Endothelial cell of coronary artery (primary cell): ENCODE results near the gene ZNF683. TPM values are rescaled to one million over a fixed set of nuclear protein-coding genes. Genes with fewer than 3 reads are reported as not detected.

Experiments used
- total RNA-seq: library from RNA; depleted of rRNA; stranded (reverse); fragments of >200 nt; gene quantifications from 2 replicates; pipeline ENCODE4 v1.2.3, GENCODE V29; 2014

ZNF683 gene
- total RNA-seq: not detected in 2 replicates

GRCh38 chr1:26372611-26373010 is at the start of gene ZNF683:
Gene ZNF683 (minus strand): TSS chr1:26372750. CDS start chr1:26368571, 4,179 bp downstream.

DNA sequence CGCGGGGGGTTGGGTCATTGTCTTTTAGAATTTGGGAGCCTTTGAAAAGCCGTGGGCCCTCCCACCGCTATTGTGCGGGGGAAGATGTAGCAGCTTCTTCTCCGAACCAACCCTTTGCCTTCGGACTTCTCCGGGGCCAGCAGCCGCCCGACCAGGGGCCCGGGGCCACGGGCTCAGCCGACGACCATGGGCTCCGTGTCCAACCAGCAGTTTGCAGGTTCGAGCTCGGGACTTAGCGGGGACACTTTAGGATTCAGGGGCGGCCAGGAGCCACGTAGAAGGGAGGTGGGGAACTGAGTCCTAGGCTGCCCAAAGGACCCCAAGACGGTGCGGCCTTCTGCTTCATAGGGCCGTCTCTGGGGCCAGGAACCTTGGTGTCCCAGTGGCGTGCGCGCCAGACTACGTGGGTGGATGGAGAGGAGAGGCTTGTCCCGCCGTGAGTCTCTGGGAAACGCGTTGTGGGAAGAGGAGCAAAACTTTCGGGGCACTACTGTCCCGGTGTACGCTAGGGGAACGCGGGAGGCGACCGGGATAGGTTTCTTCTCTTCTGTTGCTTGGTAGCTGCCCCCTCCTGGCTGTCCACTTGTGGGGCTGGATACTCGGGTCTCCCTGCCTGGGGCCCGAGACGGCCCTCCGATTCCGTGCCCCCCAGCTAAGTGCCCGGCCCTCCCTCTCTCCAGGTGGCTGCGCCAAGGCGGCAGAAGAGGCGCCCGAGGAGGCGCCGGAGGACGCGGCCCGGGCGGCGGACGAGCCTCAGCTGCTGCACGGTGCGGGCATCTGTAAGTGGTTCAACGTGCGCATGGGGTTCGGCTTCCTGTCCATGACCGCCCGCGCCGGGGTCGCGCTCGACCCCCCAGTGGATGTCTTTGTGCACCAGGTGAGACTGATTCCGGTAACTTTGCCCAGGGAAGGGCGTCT is 38.4 kb upstream of the ZNF683 start, which contains the start of gene LIN28A:
Gene LIN28A, plus strand, starts transcription at position 112 of the 918 bp plus-strand sequence. Its CDS starts 75 bp downstream, at position 187.

GRCh38 chr1:26353976-26354820 is 18.4 kb downstream of the ZNF683 start, which contains the start of gene CRYBG2:
Gene CRYBG2 (minus strand): TSS chr1:26354130. CDS start chr1:26346657, 7,473 bp downstream.

DNA sequence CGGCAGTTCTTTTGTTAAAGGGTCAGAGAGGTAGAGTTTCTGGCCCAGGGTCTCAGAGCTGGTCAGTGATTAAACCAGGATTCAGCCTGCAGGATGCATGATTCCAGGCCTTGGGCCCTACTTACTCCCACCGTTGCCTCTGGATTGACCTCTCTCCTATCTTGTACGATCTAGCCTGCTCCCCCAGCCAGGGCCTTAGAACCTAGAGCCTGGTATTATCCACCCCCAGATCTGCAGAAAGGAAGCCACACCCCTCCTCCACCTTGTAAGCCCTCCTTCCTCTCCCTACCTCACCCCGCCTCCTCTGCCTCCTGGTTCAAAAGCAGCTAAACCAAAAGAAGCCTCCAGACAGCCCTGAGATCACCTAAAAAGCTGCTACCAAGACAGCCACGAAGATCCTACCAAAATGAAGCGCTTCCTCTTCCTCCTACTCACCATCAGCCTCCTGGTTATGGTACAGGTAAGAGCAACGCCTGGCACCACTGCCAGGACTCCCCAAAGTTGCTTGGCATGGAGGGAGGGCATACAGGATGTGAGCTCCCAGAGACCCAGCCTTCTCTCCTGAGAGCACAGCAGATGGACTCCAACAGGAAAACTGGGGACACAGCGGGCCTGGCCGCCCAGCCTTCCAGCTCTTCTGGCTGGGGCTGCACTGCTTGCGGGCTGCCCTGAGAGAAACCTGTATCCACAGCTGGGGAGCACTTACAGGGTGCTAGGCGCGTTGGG is 54.8 kb downstream of the ZNF683 start, which contains the start of gene CD52:
Gene CD52, plus strand, starts transcription at position 347 of the 726 bp plus-strand sequence. Its CDS starts 60 bp downstream, at position 407.

Other genes with a start within 250 kb of the ZNF683 start
- gene FAM110D, start 213.7 kb downstream of the ZNF683 start, total RNA-seq: 2.5 and 4.0 TPM in 2 replicates
- not detected in 2 replicates for gene C1orf232, start 203.8 kb downstream of the ZNF683 start, total RNA-seq
- gene ZNF593, start 202.8 kb downstream of the ZNF683 start, total RNA-seq: 30.2 and 31.8 TPM in 2 replicates
- gene ZNF593OS, start 200.9 kb downstream of the ZNF683 start, total RNA-seq: 0.09 TPM in 1 of 2 replicates, not detected in the other
- gene CNKSR1, start 195.3 kb downstream of the ZNF683 start, total RNA-seq: 0.28 TPM in 1 of 2 replicates, not detected in the other
- gene CATSPER4, start 182.1 kb downstream of the ZNF683 start, total RNA-seq: not detected in 2 replicates
- gene CEP85, start 138.6 kb downstream of the ZNF683 start, total RNA-seq: 8.3 and 10.1 TPM in 2 replicates
- 24.9 and 27.4 TPM in 2 replicates for gene SH3BGRL3, start 92.7 kb downstream of the ZNF683 start, total RNA-seq
- 3.1 and 4.8 TPM in 2 replicates for gene UBXN11, start 66.1 kb downstream of the ZNF683 start, total RNA-seq
- not detected in 2 replicates for gene CD52, start 54.8 kb downstream of the ZNF683 start, total RNA-seq
- 0.36 TPM in 1 of 2 replicates, not detected in the other for gene CRYBG2, start 18.6 kb downstream of the ZNF683 start, total RNA-seq
- gene LIN28A, start 38.1 kb upstream of the ZNF683 start, total RNA-seq: not detected in 2 replicates
- gene DHDDS, start 59.6 kb upstream of the ZNF683 start, total RNA-seq: 44.9 and 45.0 TPM in 2 replicates
- 127 and 208 TPM in 2 replicates for gene HMGN2, start 99.7 kb upstream of the ZNF683 start, total RNA-seq
- 5.9 and 11.2 TPM in 2 replicates for gene RPS6KA1, start 157.0 kb upstream of the ZNF683 start, total RNA-seq